ENCODE measurements around the gene UNCX. TPM values are rescaled to one million over a fixed set of nuclear protein-coding genes. Genes with fewer than 3 reads are reported as not detected.
"Not testable (repeated sequence)": the region's sequence is repeated elsewhere in the genome, so short reads cannot be mapped to it uniquely, and the experiment has no call there.

Gene UNCX
- total RNA-seq, 3 donors from 2014 or later, result not detected

GRCh38 chr7:1262441-1262840 is 29.8 kb downstream of the UNCX start:
- DNase-seq (no peak), ATAC-seq (no peak)
- no peak overlapping the region for H3K4me3 Mint-ChIP-seq
- H3K4me1 Mint-ChIP-seq (ENCODE audit: low read depth), result no peaks in the 10 kb centered on the region
- H3K36me3 Mint-ChIP-seq (ENCODE audit: insufficient read depth), result no peaks in the 10 kb centered on the region
- H3K27me3 Mint-ChIP-seq (ENCODE audit: low read depth), result peaks cover 31% of the 10 kb centered on the region
- H3K9me3 Mint-ChIP-seq, result no peaks in the 10 kb centered on the region

- H3K9me3 Mint-ChIP-seq, result no peaks in the 10 kb centered on the region
- H3K27me3 Mint-ChIP-seq (ENCODE audit: low read depth), result peaks cover 29% of the 10 kb centered on the region
- ATAC-seq (no peak), DNase-seq (no peak)
- H3K36me3 Mint-ChIP-seq (ENCODE audit: insufficient read depth), result no peaks in the 10 kb centered on the region
- H3K4me3 Mint-ChIP-seq, result no peak overlapping the region
- H3K4me1 Mint-ChIP-seq (ENCODE audit: low read depth), result no peaks in the 10 kb centered on the region
Observed at GRCh38 chr7:1263391-1263951, 30.8 kb downstream of the UNCX start.

GRCh38 chr7:1264345-1265280 is 31.9 kb downstream of the UNCX start:
- Mint-ChIP-seq H3K36me3 (ENCODE audit: insufficient read depth) (no peaks in the 10 kb centered on the region), H3K27me3 (ENCODE audit: low read depth) (peaks cover 35% of the 10 kb centered on the region), H3K4me1 (ENCODE audit: low read depth) (no peaks in the 10 kb centered on the region), H3K4me3 (no peak overlapping the region), H3K9me3 (no peaks in the 10 kb centered on the region)
- ATAC-seq, result no peak
- no peak for DNase-seq

- Mint-ChIP-seq H3K4me1 (ENCODE audit: low read depth) (no peaks in the 10 kb centered on the region), H3K4me3 (no peak overlapping the region), H3K9me3 (no peaks in the 10 kb centered on the region), H3K36me3 (ENCODE audit: insufficient read depth) (no peaks in the 10 kb centered on the region), H3K27me3 (ENCODE audit: low read depth) (peaks cover 37% of the 10 kb centered on the region)
- DNase-seq (no peak), ATAC-seq (no peak)
Observed at GRCh38 chr7:1267016-1267900, 34.6 kb downstream of the UNCX start.

GRCh38 chr7:1268076-1268815 is 35.6 kb downstream of the UNCX start:
- peaks cover 33% of the 10 kb centered on the region for H3K27me3 Mint-ChIP-seq (ENCODE audit: low read depth)
- H3K4me1 Mint-ChIP-seq (ENCODE audit: low read depth), result no peaks in the 10 kb centered on the region

GRCh38 chr7:1268866-1269265 is 36.2 kb downstream of the UNCX start:
- no peak overlapping the region for H3K4me3 Mint-ChIP-seq
- H3K4me1 Mint-ChIP-seq (ENCODE audit: low read depth), result no peaks in the 10 kb centered on the region
- ATAC-seq, result no peak
- no peaks in the 10 kb centered on the region for H3K9me3 Mint-ChIP-seq
- no peaks in the 10 kb centered on the region for H3K36me3 Mint-ChIP-seq (ENCODE audit: insufficient read depth)
- H3K27me3 Mint-ChIP-seq (ENCODE audit: low read depth), result peaks cover 28% of the 10 kb centered on the region
- no peak for DNase-seq

More at GRCh38 chr7:1268076-1268815, 35.6 kb downstream of the UNCX start:
- Mint-ChIP-seq H3K36me3 (ENCODE audit: insufficient read depth) (no peaks in the 10 kb centered on the region), H3K4me3 (no peak overlapping the region), H3K9me3 (no peaks in the 10 kb centered on the region)
- DNase-seq, result no peak
- no peak for ATAC-seq

- Mint-ChIP-seq H3K27me3 (ENCODE audit: low read depth) (peaks cover 28% of the 10 kb centered on the region), H3K4me3 (no peak overlapping the region), H3K9me3 (no peaks in the 10 kb centered on the region), H3K36me3 (ENCODE audit: insufficient read depth) (no peaks in the 10 kb centered on the region), H3K4me1 (ENCODE audit: low read depth) (no peaks in the 10 kb centered on the region)
- no peak for DNase-seq
- ATAC-seq, result no peak
Observed at GRCh38 chr7:1269336-1269890, 36.7 kb downstream of the UNCX start.

GRCh38 chr7:1270181-1270580 is 37.5 kb downstream of the UNCX start:
- no peak for DNase-seq

GRCh38 chr7:1271046-1271445 is 38.4 kb downstream of the UNCX start:
- H3K36me3 Mint-ChIP-seq (ENCODE audit: insufficient read depth), result no peaks in the 10 kb centered on the region

More at GRCh38 chr7:1270181-1270580, 37.5 kb downstream of the UNCX start:
- no peak overlapping the region for H3K4me3 Mint-ChIP-seq
- no peak for ATAC-seq
- H3K27me3 Mint-ChIP-seq (ENCODE audit: low read depth), result peaks cover 23% of the 10 kb centered on the region
- no peaks in the 10 kb centered on the region for H3K36me3 Mint-ChIP-seq (ENCODE audit: insufficient read depth)
- H3K9me3 Mint-ChIP-seq, result no peaks in the 10 kb centered on the region
- no peaks in the 10 kb centered on the region for H3K4me1 Mint-ChIP-seq (ENCODE audit: low read depth)

GRCh38 chr7:1271656-1272055 is 39.0 kb downstream of the UNCX start:
- H3K9me3 Mint-ChIP-seq, result no peaks in the 10 kb centered on the region

More at GRCh38 chr7:1271046-1271445, 38.4 kb downstream of the UNCX start:
- Mint-ChIP-seq H3K27me3 (ENCODE audit: low read depth) (peaks cover 18% of the 10 kb centered on the region), H3K9me3 (no peaks in the 10 kb centered on the region), H3K4me3 (no peak overlapping the region), H3K4me1 (ENCODE audit: low read depth) (no peaks in the 10 kb centered on the region)
- no peak for DNase-seq
- ATAC-seq, result no peak

GRCh38 chr7:1272136-1272535 is 39.5 kb downstream of the UNCX start:
- not testable (repeated sequence) for H3K9me3 Mint-ChIP-seq; H3K36me3 Mint-ChIP-seq (ENCODE audit: insufficient read depth); DNase-seq; ATAC-seq; H3K4me3 Mint-ChIP-seq; H3K4me1 Mint-ChIP-seq (ENCODE audit: low read depth)
- H3K27me3 Mint-ChIP-seq (ENCODE audit: low read depth), result peaks cover 21% of the 10 kb centered on the region

More at GRCh38 chr7:1271656-1272055, 39.0 kb downstream of the UNCX start:
- Mint-ChIP-seq H3K4me1 (ENCODE audit: low read depth) (no peaks in the 10 kb centered on the region), H3K36me3 (ENCODE audit: insufficient read depth) (no peaks in the 10 kb centered on the region), H3K4me3 (no peak overlapping the region), H3K27me3 (ENCODE audit: low read depth) (peaks cover 20% of the 10 kb centered on the region)
- DNase-seq (no peak), ATAC-seq (no peak)

GRCh38 chr7:1274121-1274875 is 41.6 kb downstream of the UNCX start:
- Mint-ChIP-seq H3K36me3 (ENCODE audit: insufficient read depth) (no peaks in the 10 kb centered on the region), H3K9me3 (no peaks in the 10 kb centered on the region), H3K27me3 (ENCODE audit: low read depth) (peaks cover 21% of the 10 kb centered on the region), H3K4me3 (no peak overlapping the region), H3K4me1 (ENCODE audit: low read depth) (no peaks in the 10 kb centered on the region)
- no peak for DNase-seq
- ATAC-seq, result no peak

- Mint-ChIP-seq H3K4me3 (no peak overlapping the region), H3K9me3 (no peaks in the 10 kb centered on the region), H3K27me3 (ENCODE audit: low read depth) (peaks cover 21% of the 10 kb centered on the region), H3K4me1 (ENCODE audit: low read depth) (no peaks in the 10 kb centered on the region), H3K36me3 (ENCODE audit: insufficient read depth) (no peaks in the 10 kb centered on the region)
- DNase-seq, result no peak
- ATAC-seq, result no peak
Observed at GRCh38 chr7:1274876-1275375, 42.3 kb downstream of the UNCX start.
